ENCODE results near the gene CCDC137. TPM values are rescaled to one million over a fixed set of nuclear protein-coding genes. Genes with fewer than 3 reads are reported as not detected.

Gene CCDC137
- total and polyA plus RNA-seq, 2 of the 13 experiments (the other 11 are each of a cell fraction or from before 2014, with no cell fraction given), result 14.6 to 39.1 TPM

- peak; percentile 96 for TF ChIP-seq ZNF574 (CRISPR knock-in tag; IDR thresholded peaks at IDR 0.05)
- TF ChIP-seq NR2C2 (CRISPR knock-in tag; IDR thresholded peaks at IDR 0.05; ENCODE audit: borderline replicate concordance), result peak; percentile 88
- 0 out of 2 replicates have a peak, but pooled peaks have one; percentile 46 for TF ChIP-seq ZNF10 (CRISPR knock-in tag; IDR thresholded peaks at IDR 0.05; ENCODE audit: borderline replicate concordance, low read depth)
- TF ChIP-seq NR2F6 (IDR thresholded peaks at IDR 0.05), result peak; percentile 40
- peak; percentile 91 for TF ChIP-seq NR2F6 (CRISPR knock-in tag; IDR thresholded peaks at IDR 0.05)
- peak; percentile 97 for TF ChIP-seq TGIF2 (CRISPR knock-in tag; IDR thresholded peaks at IDR 0.05)
- peak; percentile 97 for TF ChIP-seq ZNF746 (CRISPR knock-in tag; IDR thresholded peaks at IDR 0.05)
- TF ChIP-seq CCAR2 (optimal IDR thresholded peaks at IDR 0.05; ENCODE audit: low read depth, low read length), result no peak
- peak; percentile 73 for TF ChIP-seq PRDM10 (CRISPR knock-in tag; IDR thresholded peaks at IDR 0.05; ENCODE audit: low read depth)
- peak; percentile 95 for TF ChIP-seq NR1H2 (CRISPR knock-in tag; IDR thresholded peaks at IDR 0.05; ENCODE audit: borderline replicate concordance, low read depth)
- peak; percentile 99 for TF ChIP-seq MEIS2 (CRISPR knock-in tag; IDR thresholded peaks at IDR 0.05)
- TF ChIP-seq E2F5 (CRISPR knock-in tag; conservative IDR thresholded peaks at IDR 0.05), result peak; percentile 86
- no peak for TF ChIP-seq NFIB (CRISPR knock-in tag; IDR thresholded peaks at IDR 0.05; ENCODE audit: borderline replicate concordance)
- peak; percentile 88; the same call in 1 of the 2 replicates for TF ChIP-seq ZNF460 (CRISPR knock-in tag; IDR thresholded peaks at IDR 0.05; ENCODE audit: borderline replicate concordance)
- no peak for TF ChIP-seq HIC2 (CRISPR knock-in tag; IDR thresholded peaks at IDR 0.05; ENCODE audit: low read depth)
- TF ChIP-seq SPEN (CRISPR knock-in tag; IDR thresholded peaks at IDR 0.05; ENCODE audit: low read depth), result peak; percentile 97
- TF ChIP-seq KDM1A (CRISPR knock-in tag; IDR thresholded peaks at IDR 0.05), result peak; percentile 58; the same call in 1 of the 2 replicates
- peak; percentile 88 for TF ChIP-seq ZNF263 (CRISPR knock-in tag; IDR thresholded peaks at IDR 0.05)
- peak; percentile 87; the same call in 1 of the 2 replicates for TF ChIP-seq ZNF234 (CRISPR knock-in tag; conservative IDR thresholded peaks at IDR 0.05)
- TF ChIP-seq PHF8 (CRISPR knock-in tag; IDR thresholded peaks at IDR 0.05), result peak; percentile 69
- TF ChIP-seq POLR2AphosphoS5 (IDR thresholded peaks at IDR 0.05; ENCODE audit: low read depth, low read length), result no peak; the same call in 1 of the 2 replicates
Measured at GRCh38 chr17:81711814-81712467, 45.4 kb downstream of the CCDC137 start, which contains the start of gene SLC25A10 (continued).
